Neural cell (in vitro differentiated cells): ENCODE measurements around the gene COL19A1. TPM values are rescaled to one million over a fixed set of nuclear protein-coding genes. Genes with fewer than 3 reads are reported as not detected.

ENCODE experiments used
- H2AFZ ChIP-seq: fragments of 200-600, 300-800 bp; sonication (generic), shearing (Covaris generic); 2 replicates; pipeline ENCODE4 v1.6.0; 2014; ENCODE audit warnings: low read depth, mild to moderate bottlenecking, antibody characterized with exemption, low read length, moderate library complexity
- H3F3A ChIP-seq: fragments of 200-600 bp; shearing (Covaris generic); 2 replicates; pipeline ENCODE4 v1.6.1; 2016; ENCODE audit warnings: mild to moderate bottlenecking, moderate library complexity, mixed read lengths, antibody characterized with exemption, low read length; ENCODE audit not compliant: insufficient read depth, poor library complexity, severe bottlenecking
- H3K27ac ChIP-seq: fragments of 200-600, 300-800 bp; sonication (generic), shearing (Covaris generic); 2 replicates; pipeline ENCODE4 v1.5.1; 2014; ENCODE audit warnings: mild to moderate bottlenecking, low read length, moderate library complexity
- H3K27me3 ChIP-seq: fragments of 300-800, 200-600 bp; sonication (generic), shearing (Covaris generic); 2 replicates; pipeline ENCODE4 v1.6.0; 2014; ENCODE audit warnings: mild to moderate bottlenecking, low read depth, low read length, moderate library complexity; ENCODE audit not compliant: insufficient read depth
- H3K36me3 ChIP-seq: fragments of 300-800, 200-600 bp; sonication (generic), shearing (Covaris generic); 2 replicates; pipeline ENCODE4 v1.5.1; 2014; ENCODE audit warnings: mild to moderate bottlenecking, antibody characterized with exemption, low read length, moderate library complexity; ENCODE audit not compliant: insufficient read depth
- H3K4me2 ChIP-seq: fragments of 300-800, 200-600 bp; sonication (generic), shearing (Covaris generic); 2 replicates; pipeline ENCODE4 v1.6.0; 2014; ENCODE audit warnings: mild to moderate bottlenecking, low read length
- H3K4me3 ChIP-seq: fragments of 300-800, 200-600 bp; sonication (generic), shearing (Covaris generic); 2 replicates; pipeline ENCODE4 v1.5.1; 2014; ENCODE audit warnings: mild to moderate bottlenecking, low read length, moderate library complexity
- H3K79me2 ChIP-seq: fragments of 200-600 bp; shearing (Covaris generic); replicated peaks from 2 replicates; pipeline ENCODE4 v1.6.0; 2014; ENCODE audit warnings: mild to moderate bottlenecking, low read length, moderate library complexity; ENCODE audit not compliant: insufficient read depth
- H3K9ac ChIP-seq: fragments of 300-800, 200-600 bp; sonication (generic), shearing (Covaris generic); 2 replicates; pipeline ENCODE4 v1.6.1; 2016; ENCODE audit warnings: mild to moderate bottlenecking, low read length, mixed read lengths
- H3K9me2 ChIP-seq: fragments of 200-600 bp; shearing (Covaris generic); 2 replicates; pipeline ENCODE4 v1.6.1; 2016; ENCODE audit warnings: mild to moderate bottlenecking, low read length, mixed read lengths; ENCODE audit not compliant: insufficient read depth
- H3K9me3 ChIP-seq: fragments of 200-600, 300-800 bp; sonication (generic), shearing (Covaris generic); 2 replicates; pipeline ENCODE4 v1.6.1; 2016; ENCODE audit warnings: mild to moderate bottlenecking, mixed run types, low read length, moderate library complexity, mixed read lengths
- H4K20me1 ChIP-seq: fragments of 200-600 bp; shearing (Covaris generic); 2 replicates; pipeline ENCODE4 v1.6.1; 2016; ENCODE audit warnings: mild to moderate bottlenecking, mixed run types; ENCODE audit not compliant: insufficient read depth
- CTCF ChIP-seq: fragments of 450-650 bp; IDR thresholded peaks from 2 replicates; pipeline ENCODE4 v1.5.1; 2014; ENCODE audit warnings: antibody characterized with exemption, mild to moderate bottlenecking, moderate library complexity; ENCODE audit not compliant: poor library complexity, severe bottlenecking
- EP300 ChIP-seq: fragments of 450-650 bp; conservative IDR thresholded peaks from 2 replicates; pipeline ENCODE4 v1.6.1; 2014; ENCODE audit warnings: antibody characterized with exemption, mild to moderate bottlenecking, moderate library complexity; ENCODE audit not compliant: poor library complexity, severe bottlenecking
- EZH2 ChIP-seq: fragments of 200-600, 300-800 bp; shearing (Covaris generic), sonication (generic); IDR thresholded peaks from 2 replicates; pipeline ENCODE4 v1.6.1; 2014; ENCODE audit warnings: antibody characterized with exemption, low read length, borderline replicate concordance, mild to moderate bottlenecking; ENCODE audit not compliant: insufficient read depth, poor library complexity, severe bottlenecking
- MXI1 ChIP-seq: fragments of 450-650 bp; conservative IDR thresholded peaks from 2 replicates; pipeline ENCODE4 v1.6.1; 2014; ENCODE audit warnings: antibody characterized with exemption, mild to moderate bottlenecking; ENCODE audit not compliant: poor library complexity, severe bottlenecking
- POLR2AphosphoS5 ChIP-seq: IDR thresholded peaks from 2 replicates; pipeline ENCODE4 v1.6.1; 2012
- RAD21 ChIP-seq: fragments of 450-650 bp; conservative IDR thresholded peaks from 2 replicates; pipeline ENCODE4 v1.6.1; 2014; ENCODE audit warnings: antibody characterized with exemption, mild to moderate bottlenecking, moderate library complexity
- REST ChIP-seq: IDR thresholded peaks from 2 replicates; pipeline ENCODE4 v1.6.1; 2012; ENCODE audit warnings: borderline replicate concordance
- SMC3 ChIP-seq: fragments of 450-650 bp; conservative IDR thresholded peaks from 2 replicates; pipeline ENCODE4 v1.6.1; 2014; ENCODE audit warnings: antibody characterized with exemption, mild to moderate bottlenecking, moderate library complexity; ENCODE audit not compliant: poor library complexity
- TAF1 ChIP-seq: IDR thresholded peaks from 2 replicates; pipeline ENCODE4 v1.6.1; 2012; ENCODE audit warnings: low read depth
- polyA plus RNA-seq: library from polyadenylated mRNA; depleted of rRNA; stranded (reverse); fragments of >200 nt; gene quantifications from 2 replicates; pipeline ENCODE4 v1.2.3, GENCODE V29; 2014

Gene COL19A1
- polyA plus RNA-seq, 1 donor from 2014 or later = 0.24 TPM

- Histone ChIP-seq H3K9ac (peak overlapping the region; percentile 47), H3K27ac (no peak overlapping the region), H2AFZ (peak overlapping the region; percentile 9), H3K79me2 (no peaks in the 10 kb centered on the region), H3K27me3 (peaks cover 38% of the 10 kb centered on the region), H3K36me3 (no peaks in the 10 kb centered on the region), H3F3A (no peaks in the 10 kb centered on the region), H4K20me1 (no peaks in the 10 kb centered on the region), H3K4me3 (peak overlapping the region; percentile 76), H3K9me2 (no peaks in the 10 kb centered on the region), H3K4me2 (peak overlapping the region; percentile 71), H3K9me3 (no peaks in the 10 kb centered on the region)
- TF ChIP-seq EZH2 (no peak), SMC3 (peak; percentile 35), EP300 (peak; percentile 36), RAD21 (no peak), CTCF (peak; percentile 51), MXI1 (peak; percentile 68)
Observed at GRCh38 chr6:69866770-69867638, 648 bp downstream of the COL19A1 start.

GRCh38 chr6:69867639-69867976 lies 1.3 kb downstream of the COL19A1 start:
- Histone ChIP-seq H3K9me2 (no peaks in the 10 kb centered on the region), H3K27me3 (peaks cover 38% of the 10 kb centered on the region), H3K36me3 (no peaks in the 10 kb centered on the region), H3K9me3 (no peaks in the 10 kb centered on the region), H4K20me1 (no peaks in the 10 kb centered on the region), H3K79me2 (no peaks in the 10 kb centered on the region), H3K27ac (no peak overlapping the region), H3K4me3 (peak overlapping the region; percentile 76), H2AFZ (peak overlapping the region; percentile 9), H3K4me2 (peak overlapping the region; percentile 59), H3K9ac (peak overlapping the region; percentile 47), H3F3A (no peaks in the 10 kb centered on the region)
- TF ChIP-seq SMC3 (no peak), RAD21 (no peak), POLR2AphosphoS5 (no peak), CTCF (no peak), EZH2 (no peak), MXI1 (no peak), REST (no peak), EP300 (no peak), TAF1 (no peak)
